SH-SY5Y (cell line): ENCODE results near the gene COL18A1.

Source experiments
- GATA2 ChIP-seq: IDR thresholded peaks from 2 replicates; pipeline ENCODE4 v1.6.1; 2011; ENCODE audit warnings: mild to moderate bottlenecking, low read depth, low read length
- GATA3 ChIP-seq: IDR thresholded peaks from 2 replicates; pipeline ENCODE4 v1.6.1; 2011; ENCODE audit warnings: low read depth, mild to moderate bottlenecking, low read length, moderate library complexity

COL18A1 gene

GRCh38 chr21:45396620-45396995, 8.4 kb upstream of the COL18A1 start:
- TF ChIP-seq GATA3 (no peak), GATA2 (no peak)

- TF ChIP-seq GATA2 = no peak
- no peak for TF ChIP-seq GATA3
Measured at GRCh38 chr21:45397381-45397780, 7.6 kb upstream of the COL18A1 start.

GRCh38 chr21:45401054-45401518, 3.9 kb upstream of the COL18A1 start:
- no peak for TF ChIP-seq GATA2
- no peak for TF ChIP-seq GATA3

- TF ChIP-seq GATA3 (no peak), GATA2 (no peak)
Measured at GRCh38 chr21:45401916-45402900, 2.8 kb upstream of the COL18A1 start.

- TF ChIP-seq GATA2 = no peak
Measured at GRCh38 chr21:45403133-45403824, 1.7 kb upstream of the COL18A1 start.

- TF ChIP-seq GATA3 = no peak
- no peak for TF ChIP-seq GATA2
Measured at GRCh38 chr21:45403825-45404729, 888 bp upstream of the COL18A1 start.

GRCh38 chr21:45405271-45405818, 380 bp downstream of the COL18A1 start:
- no peak for TF ChIP-seq GATA3
- no peak for TF ChIP-seq GATA2

GRCh38 chr21:45405819-45406762, 1.1 kb downstream of the COL18A1 start:
- TF ChIP-seq GATA3 (no peak), GATA2 (no peak)

- TF ChIP-seq GATA3 (no peak), GATA2 (no peak)
Measured at GRCh38 chr21:45406801-45407628, 2.0 kb downstream of the COL18A1 start.

- TF ChIP-seq GATA3 = no peak
- TF ChIP-seq GATA2 = no peak
Measured at GRCh38 chr21:45407629-45408247, 2.8 kb downstream of the COL18A1 start.

GRCh38 chr21:45408271-45408791, 3.4 kb downstream of the COL18A1 start:
- no peak for TF ChIP-seq GATA3
- TF ChIP-seq GATA2 = no peak

- no peak for TF ChIP-seq GATA3
- TF ChIP-seq GATA2 = no peak
Measured at GRCh38 chr21:45408801-45409261, 3.9 kb downstream of the COL18A1 start.
